ENCODE results near the gene HCAR2.

DNA sequence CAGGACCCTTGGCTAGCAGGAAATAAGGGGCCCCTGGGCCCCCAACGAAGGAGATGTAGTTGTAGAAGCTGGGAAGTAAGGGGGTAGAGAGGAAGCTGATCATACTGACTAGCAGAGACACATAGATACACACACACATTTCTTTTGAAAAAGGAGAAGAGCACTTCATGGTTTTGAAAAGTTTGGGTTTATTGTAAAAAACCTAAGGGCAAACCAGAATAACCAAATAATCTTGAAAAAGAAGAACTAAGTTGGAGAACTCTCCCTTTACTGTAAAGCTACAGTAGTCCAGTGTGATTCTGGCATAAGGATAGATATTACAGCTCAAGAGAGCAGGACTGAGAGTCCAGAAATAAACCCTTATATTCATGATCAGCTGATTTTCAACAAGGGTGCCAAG lies 19.2 kb upstream of the HCAR2 start:
- TF ChIP-seq, protein P1, sequence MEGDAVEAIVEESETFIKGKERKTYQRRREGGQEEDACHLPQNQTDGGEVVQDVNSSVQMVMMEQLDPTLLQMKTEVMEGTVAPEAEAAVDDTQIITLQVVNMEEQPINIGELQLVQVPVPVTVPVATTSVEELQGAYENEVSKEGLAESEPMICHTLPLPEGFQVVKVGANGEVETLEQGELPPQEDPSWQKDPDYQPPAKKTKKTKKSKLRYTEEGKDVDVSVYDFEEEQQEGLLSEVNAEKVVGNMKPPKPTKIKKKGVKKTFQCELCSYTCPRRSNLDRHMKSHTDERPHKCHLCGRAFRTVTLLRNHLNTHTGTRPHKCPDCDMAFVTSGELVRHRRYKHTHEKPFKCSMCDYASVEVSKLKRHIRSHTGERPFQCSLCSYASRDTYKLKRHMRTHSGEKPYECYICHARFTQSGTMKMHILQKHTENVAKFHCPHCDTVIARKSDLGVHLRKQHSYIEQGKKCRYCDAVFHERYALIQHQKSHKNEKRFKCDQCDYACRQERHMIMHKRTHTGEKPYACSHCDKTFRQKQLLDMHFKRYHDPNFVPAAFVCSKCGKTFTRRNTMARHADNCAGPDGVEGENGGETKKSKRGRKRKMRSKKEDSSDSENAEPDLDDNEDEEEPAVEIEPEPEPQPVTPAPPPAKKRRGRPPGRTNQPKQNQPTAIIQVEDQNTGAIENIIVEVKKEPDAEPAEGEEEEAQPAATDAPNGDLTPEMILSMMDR (conservative IDR thresholded peaks at IDR 0.05): no peak
- no peak for TF ChIP-seq EZH2 (IDR thresholded peaks at IDR 0.05; ENCODE audit: low read depth)
